Neural progenitor cell (in vitro differentiated cells): ENCODE data around the gene ADA. TPM values are rescaled to one million over a fixed set of nuclear protein-coding genes. Genes with fewer than 3 reads are reported as not detected.

Experiments used
- DNase-seq: peaks from one replicate; pipeline ENCODE4 v3.0.0-alpha.2; 2016; ENCODE audit warnings: low spot score
- H2AFZ ChIP-seq: fragments of 200-600 bp; sonication (generic); replicated peaks from 2 replicates; pipeline ENCODE4 v1.6.1; 2016; ENCODE audit warnings: antibody characterized with exemption
- H3F3A ChIP-seq: fragments of 200-600 bp; sonication (generic); 2 replicates; pipeline ENCODE4 v1.6.1; 2016; ENCODE audit warnings: antibody characterized with exemption, low read depth
- H3K27ac ChIP-seq: fragments of 200-600 bp; sonication (generic); 2 replicates; pipeline ENCODE4 v1.5.1; 2016; ENCODE audit warnings: mild to moderate bottlenecking
- H3K27me3 ChIP-seq: fragments of 200-600 bp; sonication (generic); 2 replicates; pipeline ENCODE4 v1.6.1; 2016; ENCODE audit warnings: mild to moderate bottlenecking, moderate library complexity
- H3K36me3 ChIP-seq: fragments of 200-600 bp; sonication (generic); 2 replicates; pipeline ENCODE4 v1.5.1; 2016
- H3K4me1 ChIP-seq: fragments of 200-600 bp; sonication (generic); 2 replicates; pipeline ENCODE4 v1.6.1; 2016; ENCODE audit warnings: mixed run types
- H3K4me2 ChIP-seq: fragments of 200-600 bp; sonication (generic); 2 replicates; pipeline ENCODE4 v1.6.1; 2016
- H3K4me3 ChIP-seq: fragments of 200-600 bp; sonication (generic); 2 replicates; pipeline ENCODE4 v1.5.1; 2016
- H3K79me2 ChIP-seq: fragments of 200-600 bp; sonication (generic); 2 replicates; pipeline ENCODE4 v1.6.1; 2016; ENCODE audit warnings: low read depth
- H3K9ac ChIP-seq: fragments of 200-600 bp; sonication (generic); 2 replicates; pipeline ENCODE4 v1.6.1; 2016
- H3K9me3 ChIP-seq: fragments of 200-600 bp; sonication (generic); 2 replicates; pipeline ENCODE4 v1.5.1; 2016; ENCODE audit warnings: low read depth
- H4K20me1 ChIP-seq: fragments of 200-600 bp; sonication (generic); 2 replicates; pipeline ENCODE4 v1.6.1; 2016; ENCODE audit warnings: low read depth
- H3K27ac Mint-ChIP-seq: 3 replicates; pipeline ENCODE4 v1.8.0; 2021; ENCODE audit warnings: mixed read lengths
- H3K27me3 Mint-ChIP-seq: 2 replicates; pipeline ENCODE4 v1.8.0; 2022; ENCODE audit warnings: low read depth, mild to moderate bottlenecking, inconsistent platforms, moderate library complexity, mixed read lengths; ENCODE audit not compliant: insufficient read depth
- H3K36me3 Mint-ChIP-seq: 3 replicates; pipeline ENCODE4 v1.8.0; 2021; ENCODE audit warnings: mixed read lengths
- H3K4me1 Mint-ChIP-seq: 3 replicates; pipeline ENCODE4 v1.8.0; 2021; ENCODE audit warnings: mixed read lengths
- H3K4me3 Mint-ChIP-seq: 3 replicates; pipeline ENCODE4 v1.8.0; 2021; ENCODE audit warnings: mild to moderate bottlenecking, moderate library complexity, mixed read lengths
- H3K9me3 Mint-ChIP-seq: 3 replicates; pipeline ENCODE4 v1.8.0; 2020; ENCODE audit warnings: mixed read lengths
- CTCF ChIP-seq: fragments of 200-600 bp; sonication (generic); IDR thresholded peaks from 2 replicates; pipeline ENCODE4 v1.5.1; 2017; ENCODE audit warnings: antibody characterized with exemption, mild to moderate bottlenecking
- EZH2 ChIP-seq: fragments of 200-600 bp; sonication (generic); IDR thresholded peaks from 2 replicates; pipeline ENCODE4 v1.6.1; 2017; ENCODE audit warnings: antibody characterized with exemption, mild to moderate bottlenecking, moderate library complexity
- EZH2phosphoT487 ChIP-seq: fragments of 200-600 bp; sonication (generic); IDR thresholded peaks from 2 replicates; pipeline ENCODE4 v1.6.1; 2017; ENCODE audit warnings: antibody characterized with exemption
- total RNA-seq: library from RNA; depleted of rRNA; stranded (reverse); fragments of >200 nt; gene quantifications from 2 replicates; pipeline ENCODE4 v1.2.3, GENCODE V29; 2015; ENCODE audit warnings: low replicate concordance

The ADA gene
- total RNA-seq, 1 donor from 2014 or later: 29.7 TPM

- H2AFZ ChIP-seq: no peak overlapping the region
- no peak for DNase-seq
- no peak overlapping the region for H3K4me3 ChIP-seq
- no peak overlapping the region for H3K27ac Mint-ChIP-seq
- no peaks in the 10 kb centered on the region for H3K36me3 Mint-ChIP-seq
- TF ChIP-seq EZH2phosphoT487: no peak
- TF ChIP-seq CTCF: no peak
- no peak for TF ChIP-seq EZH2
- peaks cover 2% of the 10 kb centered on the region for H3K4me1 ChIP-seq
- no peaks in the 10 kb centered on the region for H3K36me3 ChIP-seq
- H3K27ac ChIP-seq: no peak overlapping the region
- no peaks in the 10 kb centered on the region for H3K9me3 ChIP-seq
- no peaks in the 10 kb centered on the region for H3K79me2 ChIP-seq
- H3K27me3 ChIP-seq: no peaks in the 10 kb centered on the region
- no peaks in the 10 kb centered on the region for H4K20me1 ChIP-seq
- H3K4me3 Mint-ChIP-seq: no peak overlapping the region
- H3K4me1 Mint-ChIP-seq: peaks cover 27% of the 10 kb centered on the region
- peaks cover 4% of the 10 kb centered on the region for H3K27me3 Mint-ChIP-seq
- no peaks in the 10 kb centered on the region for H3F3A ChIP-seq
- H3K9me3 Mint-ChIP-seq: peaks cover 3% of the 10 kb centered on the region
- no peak overlapping the region for H3K4me2 ChIP-seq
- H3K9ac ChIP-seq: no peak overlapping the region
Measured at GRCh38 chr20:44696315-44696714, 44.8 kb upstream of the ADA start.

GRCh38 chr20:44695674-44696300 lies 44.3 kb upstream of the ADA start:
- Histone ChIP-seq H3K4me1 (no peaks in the 10 kb centered on the region), H3K79me2 (no peaks in the 10 kb centered on the region), H4K20me1 (no peaks in the 10 kb centered on the region), H3K36me3 (no peaks in the 10 kb centered on the region), H3K9ac (no peak overlapping the region), H3K9me3 (no peaks in the 10 kb centered on the region), H3K4me3 (no peak overlapping the region), H3K27ac (no peak overlapping the region), H3K4me2 (no peak overlapping the region), H2AFZ (peak overlapping the region; percentile 1), H3K27me3 (no peaks in the 10 kb centered on the region), H3F3A (no peaks in the 10 kb centered on the region)
- Mint-ChIP-seq H3K4me1 (peaks cover 21% of the 10 kb centered on the region), H3K4me3 (no peak overlapping the region), H3K27ac (no peak overlapping the region), H3K27me3 (peaks cover 6% of the 10 kb centered on the region), H3K9me3 (peaks cover 3% of the 10 kb centered on the region), H3K36me3 (no peaks in the 10 kb centered on the region)
- DNase-seq: no peak
- no peak for TF ChIP-seq CTCF
- no peak for TF ChIP-seq EZH2
- TF ChIP-seq EZH2phosphoT487: no peak

- H3K79me2 ChIP-seq: no peaks in the 10 kb centered on the region
- Mint-ChIP-seq H3K4me3 (no peak overlapping the region), H3K9me3 (peaks cover 3% of the 10 kb centered on the region), H3K4me1 (peaks cover 17% of the 10 kb centered on the region), H3K36me3 (no peaks in the 10 kb centered on the region), H3K27me3 (peaks cover 6% of the 10 kb centered on the region), H3K27ac (no peak overlapping the region)
- no peak overlapping the region for H3K4me3 ChIP-seq
- H3F3A ChIP-seq: no peaks in the 10 kb centered on the region
- no peaks in the 10 kb centered on the region for H3K9me3 ChIP-seq
- no peaks in the 10 kb centered on the region for H4K20me1 ChIP-seq
- no peak for DNase-seq
- peak overlapping the region; percentile 1 for H2AFZ ChIP-seq
- no peaks in the 10 kb centered on the region for H3K36me3 ChIP-seq
- no peaks in the 10 kb centered on the region for H3K27me3 ChIP-seq
- TF ChIP-seq CTCF (no peak), EZH2 (no peak), EZH2phosphoT487 (no peak)
- H3K4me2 ChIP-seq: no peak overlapping the region
- no peak overlapping the region for H3K9ac ChIP-seq
- H3K27ac ChIP-seq: no peak overlapping the region
- no peaks in the 10 kb centered on the region for H3K4me1 ChIP-seq
Measured at GRCh38 chr20:44695295-44695673, 43.8 kb upstream of the ADA start.
